Stimulated activated CD8-positive, alpha-beta memory T cell treated with anti-CD3 and anti-CD28 coated beads, Interleukin-15, amount 100 ng/mL, for 24 hours (primary cell): ENCODE data around the gene USP10.
"Not testable (repeated sequence)": the region's sequence is repeated elsewhere in the genome, so short reads cannot be mapped to it uniquely, and the experiment has no call there.

Source experiments
- DNase-seq: peaks from one replicate; pipeline ENCODE4 v3.0.0-alpha.2; 2020; ENCODE audit warnings: low read depth

Gene USP10

GRCh38 chr16:84726669-84727467 lies 27.1 kb downstream of the USP10 start:
- DNase-seq = no peak

GRCh38 chr16:84728853-84729424 lies 29.1 kb downstream of the USP10 start:
- no peak for DNase-seq

- DNase-seq = no peak
These were observed 30.0 kb downstream of the USP10 start for GRCh38 chr16:84729716-84730320.

GRCh38 chr16:84730406-84731106 lies 30.8 kb downstream of the USP10 start:
- no peak for DNase-seq

- DNase-seq = not testable (repeated sequence)
These were observed 32.5 kb downstream of the USP10 start for GRCh38 chr16:84732332-84732673.

GRCh38 chr16:84732674-84733352 lies 33.0 kb downstream of the USP10 start:
- DNase-seq = no peak

- DNase-seq = no peak
These were observed 36.2 kb downstream of the USP10 start for GRCh38 chr16:84735849-84736586.

GRCh38 chr16:84737192-84738011 lies 37.6 kb downstream of the USP10 start:
- no peak for DNase-seq

- DNase-seq = peak; percentile 29
These were observed 38.6 kb downstream of the USP10 start for GRCh38 chr16:84738255-84739038.

- no peak for DNase-seq
These were observed 39.7 kb downstream of the USP10 start for GRCh38 chr16:84739349-84740124.

GRCh38 chr16:84740596-84741116 lies 40.9 kb downstream of the USP10 start:
- DNase-seq = no peak

- DNase-seq = no peak
These were observed 41.6 kb downstream of the USP10 start for GRCh38 chr16:84741340-84741830.

- DNase-seq = no peak
These were observed 42.9 kb downstream of the USP10 start for GRCh38 chr16:84742641-84743092.

GRCh38 chr16:84746231-84746630 lies 46.4 kb downstream of the USP10 start:
- DNase-seq = no peak

GRCh38 chr16:84746875-84747274 lies 47.1 kb downstream of the USP10 start:
- no peak for DNase-seq

- not testable (repeated sequence) for DNase-seq
These were observed 48.4 kb downstream of the USP10 start for GRCh38 chr16:84748247-84748646.

- no peak for DNase-seq
These were observed 49.3 kb downstream of the USP10 start for GRCh38 chr16:84749072-84749471.

GRCh38 chr16:84749815-84750214 lies 50.0 kb downstream of the USP10 start:
- no peak for DNase-seq
